CD4-positive, alpha-beta T cell treated with Interleukin-1 beta for 1 hour (primary cell): ENCODE data around the gene SORL1.
"Not testable (repeated sequence)": the region's sequence is repeated elsewhere in the genome, so short reads cannot be mapped to it uniquely, and the experiment has no call there.

Experiments used
- DNase-seq, 2 donors: peaks; one replicate each; pipeline ENCODE4 v3.0.0-alpha.2; 2020 to 2022

The SORL1 gene

DNA sequence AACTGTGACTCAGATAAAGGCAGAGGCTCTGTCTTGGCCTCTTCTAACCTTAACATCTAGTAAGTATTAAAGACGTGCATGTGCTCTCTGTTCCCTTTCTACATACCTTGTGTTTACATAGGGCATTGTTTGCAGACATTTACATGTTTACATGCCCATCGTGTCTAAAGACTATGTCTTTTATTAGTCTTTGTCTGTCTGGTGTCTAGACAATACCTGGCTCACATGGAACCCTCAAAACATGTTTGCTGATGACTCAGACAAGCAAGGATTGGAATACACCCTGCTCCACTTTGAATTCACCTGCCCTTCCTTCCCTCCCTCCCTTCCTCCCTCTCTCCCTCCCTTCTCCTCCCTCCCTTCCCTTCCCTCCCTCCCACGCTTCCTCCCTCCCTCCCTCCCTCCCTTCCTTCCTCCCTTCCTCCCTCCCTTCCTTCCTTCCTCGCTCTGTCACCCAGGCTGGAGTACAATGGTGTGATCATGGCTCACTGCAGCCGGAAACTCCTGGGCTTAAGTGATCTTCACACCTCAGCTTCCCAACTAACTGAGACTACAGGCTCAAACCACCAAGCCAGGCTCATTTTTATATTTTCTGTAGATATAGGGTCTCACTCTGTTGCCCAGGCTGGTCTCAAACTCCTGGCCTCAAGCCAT, 24.4 kb downstream of the SORL1 start:
- no peak for DNase-seq

- DNase-seq, result no peak
Observed at GRCh38 chr11:121478226-121478894, 26.2 kb downstream of the SORL1 start.

DNA sequence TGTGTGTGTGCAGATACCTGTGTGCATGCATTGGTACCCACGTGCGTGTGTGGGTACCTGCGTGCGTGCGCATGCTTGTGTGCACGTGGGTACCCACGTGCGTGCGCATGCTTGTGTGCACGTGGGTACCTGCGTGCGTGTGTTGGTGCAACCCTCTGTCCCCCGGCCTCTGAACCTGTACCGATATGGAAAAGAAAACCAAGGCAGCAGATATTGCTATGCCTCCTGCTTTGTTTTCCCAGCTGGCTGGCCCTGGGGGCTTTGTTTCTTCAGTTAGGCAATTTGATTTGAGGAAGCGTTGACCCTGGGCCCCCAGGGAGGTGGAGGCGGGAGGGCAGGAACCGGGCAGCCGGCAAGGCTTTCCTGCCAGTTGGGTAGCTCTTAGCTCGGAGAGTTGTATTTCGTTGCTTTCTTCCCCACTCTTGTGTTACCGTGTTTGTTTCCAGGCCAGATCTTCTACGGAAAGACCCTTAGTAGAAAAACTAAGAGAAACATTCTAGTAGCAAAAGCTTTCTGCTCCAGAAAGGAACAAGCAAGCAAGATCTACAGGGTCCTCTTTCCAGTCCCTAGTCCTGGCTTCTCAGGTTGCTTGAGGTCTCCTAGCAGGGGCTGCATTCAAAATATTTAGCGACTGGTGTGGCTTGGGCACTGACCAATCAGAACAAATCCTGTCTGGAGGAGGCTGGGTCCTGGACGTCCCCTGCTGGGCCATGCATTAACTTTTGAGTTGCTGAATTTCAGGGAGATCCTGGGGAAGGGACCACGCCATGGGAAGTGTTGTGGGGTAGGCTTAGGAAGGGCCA, 27.0 kb downstream of the SORL1 start:
- DNase-seq, result no peak

- no peak for DNase-seq
Observed at GRCh38 chr11:121479698-121480238, 27.7 kb downstream of the SORL1 start.

DNA sequence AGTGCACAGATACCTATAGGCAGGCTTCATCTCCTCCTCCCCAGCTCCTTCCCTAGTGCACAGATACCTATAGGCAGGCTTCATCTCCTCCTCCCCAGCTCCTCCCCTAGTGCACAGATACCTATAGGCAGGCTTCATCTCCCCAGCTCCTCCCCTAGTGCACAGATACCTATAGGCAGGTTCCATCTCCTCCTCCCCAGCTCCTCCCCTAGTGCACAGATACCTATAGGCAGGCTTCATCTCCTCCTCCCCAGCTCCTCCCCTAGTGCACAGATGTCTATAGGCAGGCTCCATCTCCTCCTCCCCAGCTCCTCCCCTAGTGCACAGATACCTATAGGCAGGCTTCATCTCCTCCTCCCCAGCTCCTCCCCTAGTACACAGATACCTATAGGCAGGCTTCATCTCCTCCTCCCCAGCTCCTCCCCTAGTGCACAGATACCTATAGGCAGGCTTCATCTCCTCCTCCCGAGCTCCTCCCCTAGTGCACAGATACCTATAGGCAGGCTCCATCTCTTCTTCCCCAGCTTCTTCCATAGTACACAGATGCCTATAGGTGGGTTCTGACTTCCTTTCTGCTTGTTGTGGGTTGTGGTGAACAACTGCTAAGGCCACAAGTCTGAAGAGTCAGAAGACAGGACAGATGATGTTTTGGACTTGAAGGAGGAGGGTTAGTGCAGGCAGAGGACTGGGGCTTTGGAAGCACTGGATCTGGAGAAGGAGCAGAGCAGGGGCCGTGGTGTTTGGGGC, 29.5 kb downstream of the SORL1 start:
- peak; percentile 59 to 79 for DNase-seq

DNA sequence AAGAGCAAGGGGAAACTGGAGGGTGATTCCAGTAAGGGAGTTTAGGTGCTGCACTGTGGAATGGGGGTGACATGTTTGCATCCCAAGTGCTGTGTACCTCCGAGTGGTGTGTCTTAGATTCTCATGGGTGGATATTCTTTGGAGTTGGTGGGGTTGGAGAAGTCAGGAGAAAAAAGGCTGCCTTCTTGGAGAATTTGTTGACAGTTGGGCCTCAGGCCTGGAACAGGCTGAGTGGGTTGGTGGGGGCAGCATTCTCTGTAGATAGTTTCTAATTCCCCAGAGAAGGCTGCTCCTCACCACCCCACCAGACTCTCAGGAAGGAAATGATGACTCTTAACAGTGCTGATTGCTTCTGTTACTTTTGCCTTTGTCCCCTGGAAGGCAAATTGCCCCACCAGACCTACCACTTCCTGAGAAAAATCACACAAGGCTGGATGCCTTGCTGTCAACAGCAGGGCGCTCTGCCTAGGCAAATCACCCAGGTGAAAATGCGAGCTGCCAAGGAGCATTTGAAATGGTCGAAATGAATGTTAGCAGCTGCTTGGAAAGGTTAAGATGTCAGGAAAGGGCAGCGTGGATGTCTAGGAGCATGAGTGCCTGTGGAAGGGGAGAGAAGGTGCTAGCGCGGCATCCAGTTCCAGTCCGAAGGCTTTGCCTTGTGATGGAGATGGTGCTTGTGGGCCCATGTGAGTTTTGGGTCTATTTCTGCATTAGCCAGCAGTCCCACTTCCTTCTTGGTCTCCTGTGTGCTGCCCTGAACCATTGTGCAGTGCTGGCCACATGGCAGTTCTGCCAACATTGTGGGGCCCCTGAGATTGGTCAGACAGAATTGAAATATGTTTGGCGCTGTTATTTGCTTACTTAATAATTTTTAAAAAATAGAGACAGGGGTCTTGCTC, 30.4 kb downstream of the SORL1 start:
- peak; percentile 69 to 74 for DNase-seq

DNA sequence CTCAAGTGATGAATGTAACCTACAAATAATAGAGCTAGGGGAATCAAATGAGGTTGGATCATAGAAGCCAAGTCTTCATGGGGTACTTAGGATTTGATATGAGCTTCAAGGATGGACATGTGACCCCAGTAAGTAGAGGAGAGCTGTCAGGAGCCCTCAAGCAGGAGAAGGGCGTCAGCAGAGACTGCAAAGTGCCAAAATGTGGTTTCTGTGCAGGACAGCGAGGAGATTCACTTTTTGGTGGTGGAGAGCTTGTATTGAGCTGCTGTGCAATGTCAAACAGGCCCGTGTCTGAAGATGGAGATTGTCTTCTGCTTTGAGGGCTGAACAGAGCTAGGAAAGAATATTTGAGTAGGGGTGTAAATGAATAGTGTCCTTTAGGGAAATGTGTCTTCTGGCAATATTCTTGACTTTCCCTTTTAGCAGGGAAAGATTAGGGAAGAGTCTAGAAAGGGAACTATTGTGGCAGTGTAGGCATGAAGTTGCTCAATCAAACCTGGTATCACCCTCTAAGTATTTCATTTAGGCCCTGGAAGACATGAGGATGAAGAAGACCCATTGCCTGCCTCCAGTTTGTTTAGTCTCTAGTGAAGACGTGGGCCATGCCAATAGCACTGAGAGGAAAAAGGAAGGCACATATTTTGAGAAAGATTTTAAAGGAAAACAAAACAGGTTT, 31.8 kb downstream of the SORL1 start:
- no peak for DNase-seq

- peak in 1 of 2 donors; percentile 29 for DNase-seq
Observed at GRCh38 chr11:121485216-121485615, 33.1 kb downstream of the SORL1 start.

- DNase-seq, result no peak
Observed at GRCh38 chr11:121486054-121486453, 33.9 kb downstream of the SORL1 start.

DNA sequence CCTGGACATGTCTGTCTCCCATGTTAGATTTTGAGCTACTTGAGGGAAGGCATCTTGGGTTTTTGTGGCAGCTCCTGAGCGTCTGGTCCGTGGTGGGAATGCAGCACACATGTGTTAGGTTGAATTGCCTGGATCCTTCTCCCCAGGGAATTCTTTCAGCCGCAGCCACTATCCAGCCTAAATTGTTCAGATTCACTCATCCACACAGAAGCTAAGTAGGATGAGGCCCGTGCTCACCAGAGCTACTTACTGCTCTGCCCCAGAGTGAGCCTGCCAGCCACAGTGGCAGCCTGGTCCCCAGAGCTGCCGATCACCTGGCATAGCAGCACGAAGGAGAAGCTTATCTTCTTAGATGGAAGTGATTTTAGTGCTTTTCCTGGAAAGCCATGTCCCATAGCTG, 35.1 kb downstream of the SORL1 start:
- no peak for DNase-seq

- DNase-seq, result no peak
Observed at GRCh38 chr11:121488170-121488569, 36.1 kb downstream of the SORL1 start.

DNA sequence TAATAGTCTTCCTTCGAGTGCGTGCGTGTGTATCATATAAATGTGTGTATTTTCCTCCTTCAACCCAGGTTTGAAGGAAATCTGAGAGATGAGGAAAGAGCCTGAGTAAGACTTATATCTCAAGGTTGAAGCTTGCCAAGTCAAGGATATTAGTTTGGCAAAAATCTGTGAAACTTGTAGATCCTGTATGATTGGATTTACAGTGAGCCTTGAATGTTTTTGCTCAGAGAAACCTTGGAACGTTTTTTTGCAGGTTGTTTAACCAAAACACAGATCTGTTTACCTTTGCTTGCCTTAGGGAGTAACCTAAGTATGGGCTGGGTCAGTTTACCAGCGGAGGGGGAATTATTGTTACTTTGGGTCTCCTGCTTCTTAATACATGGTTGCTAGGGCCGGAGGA, 36.5 kb downstream of the SORL1 start:
- no peak for DNase-seq

DNA sequence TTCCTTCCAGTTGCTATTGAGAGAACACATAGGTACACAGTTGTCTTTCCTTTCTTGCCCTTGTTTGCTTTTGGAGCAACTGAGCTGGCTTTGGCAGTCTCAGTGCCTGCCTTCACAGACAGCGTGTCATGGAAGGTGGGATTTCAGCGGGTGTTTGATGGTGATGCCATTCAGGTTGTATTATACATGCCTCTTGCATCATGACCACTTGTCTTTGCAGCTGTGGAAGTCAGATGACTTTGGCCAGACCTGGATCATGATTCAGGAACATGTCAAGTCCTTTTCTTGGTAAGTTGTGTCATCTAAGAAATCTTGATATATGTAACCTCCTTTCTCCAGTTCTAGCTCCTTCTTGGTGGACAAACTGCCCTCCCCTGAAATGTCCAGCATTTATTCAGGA, 37.7 kb downstream of the SORL1 start:
- no peak for DNase-seq

DNA sequence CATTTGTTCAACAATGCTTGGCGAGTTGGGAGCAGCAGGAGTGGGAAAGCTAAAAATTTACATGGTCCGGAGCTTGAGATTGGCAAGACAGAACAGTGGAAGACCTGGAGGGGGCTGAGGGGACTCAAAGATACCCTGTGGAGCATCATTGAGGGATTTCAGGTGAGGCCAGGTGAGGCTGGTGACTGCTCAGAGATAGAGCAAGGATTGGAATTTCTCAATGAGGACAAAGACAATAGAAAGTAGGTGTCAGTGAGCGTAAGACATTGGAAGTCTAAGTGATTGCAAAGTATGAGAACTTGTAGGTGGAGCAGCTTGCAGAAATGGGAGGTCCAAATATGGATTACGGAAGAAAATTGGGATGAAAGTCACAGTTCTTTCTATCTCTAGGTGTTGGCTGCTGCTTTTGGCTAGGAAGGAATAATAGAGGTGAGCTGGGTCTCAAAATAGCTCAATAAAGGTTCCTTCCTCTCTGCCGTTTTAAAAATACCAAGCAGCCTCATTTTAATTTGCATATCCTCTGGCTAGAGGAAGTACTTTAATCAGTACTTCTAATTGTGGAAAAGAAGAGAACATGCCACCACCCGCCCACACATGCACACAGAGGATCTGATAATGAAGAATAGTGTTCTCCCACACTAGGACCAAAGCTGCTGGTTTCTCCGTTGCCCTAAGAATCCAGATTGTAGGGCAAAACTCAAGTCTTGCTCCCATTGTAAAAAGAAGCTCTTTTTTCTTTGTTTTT, 42.4 kb downstream of the SORL1 start:
- DNase-seq, result peak in 1 of 2 donors; percentile 16

GRCh38 chr11:121497176-121497998, 45.3 kb downstream of the SORL1 start:
- DNase-seq, result no peak

DNA sequence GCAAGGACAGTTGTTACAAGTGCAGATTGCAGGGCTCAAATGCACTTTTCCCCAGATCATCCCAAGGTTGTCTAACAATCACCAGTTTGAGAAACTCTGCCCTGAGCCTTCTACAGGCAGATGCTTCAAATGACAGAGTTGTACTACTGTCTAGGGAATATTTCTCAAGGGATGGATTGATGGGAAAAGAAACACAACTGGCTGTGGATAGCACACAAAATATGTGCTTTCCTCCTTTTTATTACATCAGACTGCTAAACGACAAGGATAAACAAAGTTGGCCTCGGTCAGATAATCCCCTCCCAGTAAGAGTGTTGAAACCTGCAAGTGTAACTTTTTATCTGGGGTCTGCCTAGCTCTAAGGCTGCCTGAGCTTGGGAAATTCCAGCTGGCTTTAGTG, 47.3 kb downstream of the SORL1 start:
- no peak for DNase-seq

GRCh38 chr11:121500275-121500674, 48.2 kb downstream of the SORL1 start:
- no peak for DNase-seq

DNA sequence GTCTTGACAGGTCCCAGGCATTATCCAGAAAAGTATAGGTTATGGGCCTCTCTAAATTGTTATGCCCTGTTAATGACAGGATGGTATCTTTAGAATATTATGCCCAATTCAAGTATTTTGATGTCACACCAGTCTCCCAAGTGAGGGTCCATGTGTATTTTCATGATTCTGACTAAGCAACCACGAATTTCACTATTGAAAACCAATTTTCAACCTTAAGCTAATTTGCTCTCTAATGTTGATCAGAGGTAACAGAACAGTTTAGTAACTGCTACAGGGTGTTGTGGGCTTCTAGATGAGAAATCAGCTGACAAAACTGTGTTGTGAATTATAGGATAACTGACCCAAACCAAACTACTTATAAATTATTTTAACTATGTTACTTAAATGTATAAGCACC, 48.6 kb downstream of the SORL1 start:
- DNase-seq, result no peak

DNA sequence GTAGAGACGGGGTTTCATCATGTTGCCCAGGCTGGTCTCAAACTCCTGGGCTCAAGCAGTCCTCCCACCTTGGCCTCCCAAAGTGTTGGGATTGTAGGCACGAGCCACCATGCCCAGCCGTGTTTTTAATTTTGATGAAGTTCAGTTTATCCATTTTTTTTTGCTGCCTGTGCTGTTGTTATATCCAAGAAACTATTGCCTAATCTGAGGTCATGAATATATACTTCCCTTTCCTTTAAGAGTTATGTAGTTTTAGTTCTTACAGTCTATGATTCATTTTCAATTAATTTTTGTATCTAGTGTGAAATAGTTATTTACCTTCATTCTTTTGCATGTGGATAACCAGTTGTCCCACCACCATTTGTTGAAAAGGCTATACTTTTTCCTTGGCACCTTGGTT, 50.9 kb downstream of the SORL1 start:
- DNase-seq, result no peak

GRCh38 chr11:121506237-121506636, 54.1 kb downstream of the SORL1 start:
- not testable (repeated sequence) for DNase-seq
